Stromal cell of bone marrow (primary cell): Measurements from ENCODE around the gene DTD2.
"Not testable (repeated sequence)": the region's sequence is repeated elsewhere in the genome, so short reads cannot be mapped to it uniquely, and the experiment has no call there.

Experiments used
- DNase-seq: peaks from one replicate; pipeline ENCODE4 v3.0.0-alpha.2; 2012; ENCODE audit warnings: low read depth

Gene DTD2

DNA sequence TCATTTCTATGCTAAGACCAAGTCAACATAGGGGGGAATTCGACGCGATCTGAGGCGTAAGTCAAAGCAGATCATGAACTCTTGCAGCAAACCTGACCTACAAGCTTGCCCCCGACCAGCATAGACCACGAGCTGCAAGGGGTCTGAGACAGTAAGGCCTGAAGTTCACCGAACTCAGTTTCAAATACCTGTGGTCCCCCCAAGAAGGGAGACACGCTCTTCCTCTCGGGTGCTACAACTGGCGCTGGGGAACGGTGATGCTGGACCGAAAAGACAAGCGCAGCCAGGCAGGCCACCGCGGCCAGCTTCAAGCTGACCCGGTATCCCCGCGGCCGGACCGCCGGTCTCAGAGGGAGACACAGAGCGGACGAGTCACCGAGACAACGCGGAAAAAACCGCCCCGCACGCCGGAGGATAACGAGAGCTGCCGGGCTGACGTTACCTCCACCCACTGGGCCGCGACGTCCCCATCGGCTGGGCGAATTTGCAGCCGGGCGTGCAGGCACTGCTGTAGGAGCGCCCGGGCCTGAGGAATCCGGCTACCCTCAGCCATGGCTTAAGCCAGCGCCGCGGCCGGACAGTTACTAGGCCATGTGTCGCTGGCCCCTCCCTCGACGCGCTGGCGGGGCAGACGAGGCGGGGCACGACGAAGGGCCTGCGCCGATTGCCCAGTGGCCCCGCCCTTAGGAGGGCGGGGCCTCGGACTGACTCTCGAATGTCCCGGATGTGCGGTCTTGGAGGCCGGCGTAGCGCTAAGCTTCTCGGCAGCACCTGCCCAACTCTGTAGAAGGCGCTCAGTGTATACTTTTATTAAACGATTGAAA lies at the start of gene DTD2:
Gene DTD2, minus strand, starts transcription at position 666 of the 824 bp plus-strand sequence. Its CDS starts 113 bp downstream, at position 553.
- peak; percentile 90 for DNase-seq

DNA sequence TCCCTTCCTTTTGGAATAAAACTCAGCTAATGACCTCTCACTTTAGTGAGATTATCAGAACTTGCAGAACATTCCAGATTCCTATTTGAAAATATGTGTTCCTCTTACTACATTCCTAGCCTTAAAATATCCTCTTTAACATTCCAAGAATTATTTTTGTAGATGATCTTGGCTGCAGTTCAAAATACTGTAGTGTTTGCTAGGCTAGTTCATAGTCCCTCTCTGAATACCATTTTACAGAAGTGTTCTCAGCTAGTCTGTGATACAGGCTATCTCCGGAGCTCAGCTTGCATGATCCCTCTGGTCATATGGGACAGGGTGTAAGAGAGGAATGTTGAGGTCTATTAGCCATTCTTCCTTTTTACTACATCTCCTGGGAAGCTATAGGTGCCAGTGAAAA lies 48.1 kb upstream of the DTD2 start:
- peak; percentile 36 for DNase-seq

DNA sequence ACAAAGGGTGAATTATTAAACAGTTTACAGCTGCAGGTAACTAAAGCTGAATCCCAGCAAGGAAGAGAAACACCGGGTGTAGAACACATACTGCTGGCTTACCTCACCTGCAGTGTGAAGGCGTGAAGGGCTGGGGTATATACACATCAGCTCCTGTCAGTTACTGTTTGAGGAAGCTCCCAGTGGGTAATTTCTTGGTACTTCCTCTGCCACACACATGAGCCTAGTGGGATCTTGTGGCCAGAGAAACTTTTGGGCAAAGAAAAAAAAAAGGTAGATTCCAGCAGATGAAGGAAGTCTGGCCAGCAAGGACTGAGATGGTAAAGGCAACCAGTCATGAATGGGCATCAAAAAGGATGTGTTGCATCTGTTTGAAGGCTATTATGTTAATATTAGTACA lies 44.6 kb upstream of the DTD2 start:
- DNase-seq: no peak

DNA sequence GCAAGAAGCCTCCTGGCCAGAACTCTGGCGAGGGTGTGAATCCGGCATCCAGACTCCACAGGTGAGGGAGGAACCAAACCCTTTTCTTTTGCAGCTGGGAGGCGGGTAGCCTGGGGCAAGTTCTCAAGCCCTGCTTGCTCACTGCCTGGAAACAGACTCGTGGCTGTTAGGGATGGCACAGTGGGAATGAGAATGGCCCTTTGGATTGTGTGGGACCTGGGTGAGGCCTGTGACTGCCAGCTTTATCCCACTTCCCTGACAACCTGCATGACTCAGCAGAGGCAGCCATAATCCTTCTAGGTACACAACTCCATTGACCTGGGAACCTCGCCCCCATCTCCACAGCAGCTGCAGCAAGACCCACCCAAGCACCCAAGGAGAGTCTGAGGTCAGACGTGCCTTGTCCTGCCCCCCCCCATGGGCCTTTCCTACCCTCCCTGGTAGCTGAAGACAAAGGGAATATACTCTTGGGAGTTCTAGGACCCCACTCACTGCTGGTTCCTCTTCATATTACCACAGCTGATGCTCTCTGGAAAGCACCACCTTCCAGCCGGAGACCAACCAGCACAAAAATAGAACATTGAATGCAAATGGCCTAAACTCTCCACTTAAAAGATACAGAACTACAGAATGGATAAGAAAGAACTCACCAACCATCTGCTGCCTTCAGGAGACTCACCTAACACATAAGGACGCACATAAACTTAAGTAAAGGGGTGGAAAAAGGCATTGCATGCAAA lies 35.6 kb upstream of the DTD2 start:
- no peak for DNase-seq

DNA sequence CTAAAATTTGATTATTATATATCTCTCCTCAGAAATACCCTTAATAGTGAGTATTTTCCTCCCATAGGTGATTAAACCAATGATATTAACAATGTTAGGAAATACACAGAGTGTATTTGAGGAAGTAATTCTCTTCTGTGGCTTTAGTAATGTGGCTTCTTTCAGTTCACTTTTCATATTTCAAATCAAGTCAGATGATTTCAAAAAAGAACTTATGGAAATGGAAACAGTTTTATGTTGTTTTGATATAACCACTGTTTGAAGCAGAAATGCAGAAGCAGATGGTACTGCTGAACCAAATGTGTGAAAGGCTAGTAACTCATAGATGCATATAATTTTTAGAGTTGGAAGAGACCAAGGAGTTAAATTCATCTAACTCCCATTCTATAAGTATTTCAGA lies 32.4 kb upstream of the DTD2 start:
- no peak for DNase-seq

DNA sequence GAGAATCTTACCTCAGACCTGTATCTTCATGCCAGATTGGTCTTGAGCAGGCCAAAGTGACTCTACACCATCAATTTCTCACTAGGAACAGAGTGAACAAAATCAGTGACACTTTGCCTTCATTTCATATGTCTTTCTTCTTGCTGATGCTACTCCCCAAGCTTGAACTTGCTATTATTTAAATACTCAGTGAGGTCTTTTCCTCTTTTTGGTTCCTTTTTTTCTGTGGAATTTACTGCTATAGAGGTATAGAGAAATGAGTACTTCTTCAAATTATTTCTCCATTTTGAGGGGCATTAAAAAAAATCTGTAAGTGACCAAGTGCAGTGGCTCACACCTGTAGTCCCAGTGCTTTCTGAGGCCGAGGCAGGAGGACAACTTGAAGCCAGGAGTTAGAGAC lies 30.6 kb upstream of the DTD2 start, which contains the start of gene GPR33:
Gene GPR33, minus strand, starts transcription at position 154 of the 400 bp plus-strand sequence. CDS start 4,074 bp downstream, outside the sequence.
- no peak for DNase-seq

DNA sequence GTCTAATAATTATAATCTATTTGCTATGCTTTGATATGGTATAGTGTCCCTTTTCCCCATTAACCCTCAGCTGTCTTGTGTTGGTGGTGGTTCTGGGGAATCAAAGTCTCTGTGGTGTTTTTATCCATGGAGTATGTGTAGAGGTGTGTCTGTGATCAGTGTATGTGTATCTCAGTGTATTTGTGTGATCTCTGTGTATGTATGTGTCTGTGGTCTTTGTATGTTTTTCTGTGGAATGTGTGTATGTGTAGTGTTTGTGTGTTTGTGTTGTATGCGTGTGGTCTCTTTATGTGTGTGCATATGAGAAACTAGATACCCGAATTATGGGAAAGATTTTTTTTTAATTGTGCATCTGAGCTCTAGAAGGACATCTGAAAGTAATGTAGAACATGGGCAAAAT lies 29.5 kb upstream of the DTD2 start:
- DNase-seq: no peak

DNA sequence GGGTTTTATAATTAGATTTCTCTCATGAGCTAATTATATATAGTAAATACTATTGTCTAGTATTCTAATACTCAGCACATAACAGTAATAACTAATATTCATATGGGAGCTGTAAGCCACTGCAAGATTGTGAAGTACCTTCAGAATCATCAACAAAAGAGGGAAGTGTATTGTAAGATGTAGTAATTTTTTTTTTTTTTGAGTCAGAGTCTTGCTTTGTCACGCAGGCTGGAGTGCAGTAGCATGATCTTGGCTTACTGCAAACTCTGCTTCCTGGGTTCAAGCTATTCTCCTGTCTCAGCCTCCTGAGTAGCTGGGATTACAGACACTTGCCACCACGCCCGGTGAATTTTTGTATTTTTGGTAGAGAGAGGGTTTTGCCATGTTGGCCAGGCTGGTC lies 27.4 kb upstream of the DTD2 start:
- DNase-seq: no peak

DNA sequence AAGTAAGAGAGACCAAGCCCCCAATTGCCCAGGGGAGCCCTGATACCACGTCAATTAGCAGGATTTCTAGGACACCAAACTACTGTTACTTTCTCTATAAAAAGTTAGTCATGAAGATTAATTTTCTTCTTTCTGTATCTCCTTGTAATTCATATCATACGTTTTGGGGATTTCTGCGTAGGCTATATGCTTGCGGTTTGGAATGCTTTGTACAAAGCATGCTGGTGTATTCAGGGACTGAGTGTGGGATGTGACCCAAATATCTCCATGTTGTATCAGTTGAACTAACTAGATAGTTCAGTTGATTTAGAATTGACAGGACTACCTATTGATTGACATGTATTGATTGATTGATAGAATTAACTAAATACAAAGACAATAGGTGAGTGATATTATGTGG lies 22.9 kb upstream of the DTD2 start:
- no peak for DNase-seq

DNA sequence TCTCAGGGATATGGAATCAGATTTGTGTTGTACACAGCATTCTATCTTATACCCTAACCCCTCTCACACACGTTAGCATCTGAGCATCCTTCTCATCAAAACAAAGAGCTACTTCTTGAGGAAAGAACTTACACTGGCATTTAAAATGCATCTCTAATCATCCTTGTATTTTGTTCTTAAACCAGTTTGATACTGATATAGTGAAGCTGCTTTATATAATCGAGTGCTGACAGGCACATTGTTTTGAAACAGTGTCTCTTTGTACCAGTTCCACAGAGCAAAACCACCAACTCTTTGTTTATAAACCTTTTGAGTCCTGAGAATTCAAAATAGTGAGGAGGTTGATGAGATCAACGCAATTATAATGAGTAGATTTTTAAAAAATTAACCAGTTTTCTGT lies 21.7 kb upstream of the DTD2 start:
- no peak for DNase-seq

DNA sequence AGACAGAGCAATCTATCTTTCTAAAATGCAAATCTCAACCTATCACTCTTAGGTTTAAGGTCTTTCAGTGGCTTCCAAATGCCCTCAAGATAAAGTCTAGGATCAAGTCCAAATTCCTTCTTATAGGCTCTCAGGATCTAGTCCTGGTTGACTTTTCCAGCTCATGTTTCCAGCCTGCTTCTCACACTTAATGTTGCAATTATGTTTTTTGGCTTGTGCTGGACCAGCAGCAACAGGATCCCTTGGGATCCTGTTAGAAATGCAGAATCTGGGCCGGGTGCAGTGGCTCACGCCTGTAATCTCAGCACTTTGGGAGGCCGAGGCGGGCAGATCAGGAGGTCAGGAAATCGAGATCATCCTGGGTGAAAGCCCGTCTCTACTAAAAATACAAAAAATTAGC lies 19.9 kb upstream of the DTD2 start:
- no peak for DNase-seq

DNA sequence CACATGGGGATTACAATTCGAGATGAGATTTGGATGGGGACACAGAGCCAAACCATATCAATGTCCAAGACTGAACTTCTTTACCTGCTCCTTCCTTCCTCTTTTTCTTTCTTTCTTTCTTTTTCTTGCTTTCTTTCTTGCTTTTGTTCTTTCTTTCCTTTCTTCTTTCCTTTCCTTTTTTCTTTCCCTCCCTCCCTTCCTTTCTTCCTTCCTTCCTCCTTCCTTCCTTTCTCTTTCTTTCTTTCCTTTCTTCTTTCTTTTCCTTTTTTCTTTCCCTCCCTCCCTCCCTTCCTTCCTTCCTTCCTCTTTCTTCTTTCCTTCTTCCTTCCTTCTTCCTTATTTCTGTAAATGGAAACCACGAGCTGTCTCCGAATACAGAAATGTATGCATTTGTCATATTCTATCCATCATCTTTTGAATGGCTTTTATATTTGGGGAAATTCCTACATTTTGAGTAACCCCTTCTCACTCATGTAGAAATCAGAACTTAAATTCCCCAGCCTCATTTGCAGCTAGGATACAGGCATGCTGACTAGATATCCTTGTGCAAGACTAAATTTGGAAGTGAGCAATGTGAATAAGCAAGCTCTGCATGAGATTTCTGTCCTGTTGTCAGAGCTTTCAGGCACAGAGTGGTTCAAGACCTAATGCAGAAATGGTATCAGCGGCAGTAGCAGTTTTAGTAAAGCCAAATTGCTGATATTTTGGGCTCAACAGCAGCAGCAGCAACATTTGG lies 19.0 kb upstream of the DTD2 start:
- DNase-seq: no peak

DNA sequence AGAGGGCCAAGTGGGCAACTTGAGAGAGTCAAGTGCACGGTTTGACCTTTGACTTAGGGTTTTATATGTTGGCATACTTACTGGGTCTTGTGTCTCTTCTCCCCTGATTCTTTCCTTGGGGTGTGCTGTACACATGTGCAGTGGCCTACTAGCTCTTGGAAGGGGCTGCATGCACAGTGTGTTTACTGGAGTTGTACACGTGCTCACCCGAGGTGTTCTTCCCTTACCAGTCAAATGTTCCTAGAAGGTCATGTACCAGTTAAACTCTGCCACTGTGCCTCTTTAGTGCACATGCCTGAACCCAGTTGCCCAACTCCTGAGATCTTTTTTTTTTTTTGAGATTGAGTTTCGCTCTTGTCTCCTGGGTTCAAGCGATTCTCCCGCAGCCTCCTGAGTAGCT lies 9.2 kb upstream of the DTD2 start:
- DNase-seq: no peak

DNA sequence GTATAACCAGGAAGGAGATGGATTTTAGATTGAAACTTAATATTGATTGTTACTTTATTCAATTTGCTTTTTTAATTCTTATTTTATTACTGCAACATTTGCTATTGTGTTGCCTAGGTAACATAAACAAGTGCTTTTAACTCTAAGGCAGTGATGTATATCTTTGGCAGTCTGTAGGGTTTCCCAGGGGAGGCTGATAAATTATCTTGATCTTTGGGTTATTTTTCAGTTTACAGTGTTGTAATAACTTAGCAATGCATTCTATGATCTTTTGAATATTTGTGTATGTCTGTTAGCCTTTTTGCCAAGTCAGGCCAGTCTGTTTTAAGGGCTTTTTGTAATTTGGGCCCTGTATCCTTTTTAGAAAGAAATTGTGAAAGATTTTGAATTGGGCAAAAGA lies 7.8 kb upstream of the DTD2 start:
- DNase-seq: peak; percentile 45

DNA sequence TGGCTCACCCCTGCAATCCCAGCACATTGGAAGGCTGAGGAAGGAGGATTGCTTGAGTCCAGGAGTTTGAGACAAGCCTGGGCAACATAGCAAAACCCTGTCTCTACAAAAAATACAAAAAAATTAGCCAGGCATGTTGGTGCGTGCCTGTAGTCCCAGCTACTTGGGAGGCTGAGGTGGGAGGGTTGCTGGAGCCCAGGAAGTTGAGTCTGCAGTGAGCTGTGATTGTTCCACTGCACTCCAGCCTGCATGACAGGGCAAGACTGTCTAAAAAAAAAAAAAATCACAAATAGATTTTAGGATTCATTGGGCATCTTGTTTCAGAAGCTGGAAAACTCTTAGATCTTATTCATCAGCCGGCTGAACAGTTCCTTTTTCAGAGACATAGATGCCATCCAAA lies 5.1 kb upstream of the DTD2 start:
- not testable (repeated sequence) for DNase-seq

DNA sequence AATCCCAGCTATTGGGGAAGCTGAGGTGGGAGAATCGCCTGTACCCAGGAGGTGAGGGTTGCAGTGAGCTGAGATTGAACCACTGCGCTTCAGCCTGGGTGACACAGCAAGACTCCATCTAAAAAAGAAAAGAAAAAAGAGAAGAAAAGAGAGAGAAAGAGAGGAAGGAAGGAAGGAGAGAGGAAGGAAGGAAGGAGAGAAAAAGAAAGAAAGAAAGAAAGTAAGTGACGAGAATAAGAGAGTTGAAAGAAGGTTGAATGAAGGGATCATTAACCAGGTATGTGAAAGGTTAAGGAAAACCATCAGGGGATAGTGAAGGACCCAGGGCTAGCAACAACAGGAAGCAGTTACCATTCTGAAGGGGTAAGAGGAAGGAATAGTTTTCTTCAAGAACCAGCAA lies 4.2 kb upstream of the DTD2 start:
- no peak for DNase-seq

DNA sequence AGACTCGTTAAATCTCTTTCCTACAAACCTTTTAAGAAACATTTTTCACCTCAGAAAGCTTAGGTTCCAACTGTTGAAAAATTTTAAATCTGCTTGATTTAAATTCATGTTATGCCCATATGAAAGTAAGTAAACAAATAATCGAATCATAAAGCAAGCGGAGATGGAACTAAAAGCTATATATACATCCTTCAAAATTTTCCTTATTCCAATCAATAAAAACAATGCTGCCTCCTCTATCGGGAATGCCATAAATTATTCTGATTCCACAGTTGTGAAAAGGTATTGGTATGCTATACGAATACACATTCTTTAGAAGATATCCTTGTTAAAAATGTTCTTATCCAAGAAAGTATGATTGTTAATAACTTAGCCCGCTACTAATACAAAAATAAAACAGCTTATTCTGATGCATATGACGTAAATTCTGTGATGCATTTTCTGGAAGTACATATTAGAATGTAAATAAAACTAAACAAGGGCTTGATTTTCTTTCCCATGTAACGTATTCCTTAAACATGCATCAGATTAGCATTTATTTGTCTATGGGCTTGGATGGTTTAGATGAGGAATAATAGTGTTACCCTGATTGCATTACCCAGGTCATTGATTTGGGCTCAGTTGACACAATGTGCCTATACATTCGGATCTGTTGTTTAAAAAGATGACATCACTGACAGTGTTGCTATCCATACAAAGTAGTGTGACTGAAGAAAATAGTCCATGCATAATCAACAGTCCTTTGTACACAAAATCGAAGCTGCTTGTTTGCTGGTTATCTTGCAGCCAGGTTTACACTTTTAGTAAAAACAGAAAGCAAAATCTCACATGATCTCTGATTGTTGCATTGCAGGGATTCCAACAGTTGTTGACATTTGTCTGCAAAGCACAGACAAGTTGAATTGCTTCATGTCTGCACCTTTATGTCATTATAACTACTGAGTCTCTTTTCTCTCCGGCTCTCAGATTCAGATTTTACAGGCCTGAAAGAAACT lies 656 bp upstream of the DTD2 start:
- no peak for DNase-seq

DNA sequence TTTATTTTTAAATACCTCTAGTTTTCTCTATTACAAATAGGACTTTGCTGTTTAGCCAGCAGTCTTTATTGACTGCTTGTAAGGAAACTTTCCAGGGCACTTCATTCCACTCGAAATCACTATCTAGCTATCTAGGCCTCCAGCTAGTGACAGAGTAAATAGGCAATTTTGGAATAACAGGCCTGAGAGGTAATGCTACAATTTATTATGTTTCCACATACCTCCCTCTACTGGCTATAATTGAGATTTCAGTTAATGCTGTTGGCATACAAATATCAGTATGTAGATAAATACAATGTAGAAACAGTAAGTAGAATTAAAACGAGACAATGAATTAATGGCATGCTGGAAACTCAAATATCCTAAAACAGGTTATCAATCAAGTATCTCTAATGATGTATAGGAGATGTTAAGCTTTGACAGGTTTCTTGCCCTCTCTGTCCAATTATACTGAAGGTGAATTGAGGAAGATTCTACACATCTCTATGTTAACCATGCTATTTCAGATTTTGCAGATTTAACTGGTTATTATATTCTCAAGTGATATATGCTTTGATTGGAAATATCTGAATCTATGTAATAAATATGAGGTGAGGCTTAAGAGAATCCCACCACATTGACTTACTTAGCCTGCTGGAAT lies 7.2 kb downstream of the DTD2 start:
- DNase-seq: no peak

DNA sequence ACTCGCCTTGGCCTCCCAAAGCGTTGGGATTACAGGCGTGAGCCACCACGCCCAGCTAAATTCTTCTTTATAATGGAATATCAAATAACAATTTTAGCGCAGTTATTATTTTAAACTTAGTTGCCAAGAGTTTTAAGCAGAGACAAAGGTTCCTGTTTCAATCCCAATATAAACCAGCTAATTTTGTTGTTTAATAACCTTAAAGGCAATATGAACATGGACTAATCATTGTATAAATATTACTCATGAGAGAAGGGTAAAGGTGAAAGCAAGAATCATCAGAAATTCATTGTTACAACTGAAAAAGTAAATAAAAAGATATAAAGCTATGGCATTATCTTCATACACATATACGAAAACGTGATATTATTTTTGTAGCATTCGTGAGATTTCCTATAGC lies 8.2 kb downstream of the DTD2 start:
- no peak for DNase-seq

DNA sequence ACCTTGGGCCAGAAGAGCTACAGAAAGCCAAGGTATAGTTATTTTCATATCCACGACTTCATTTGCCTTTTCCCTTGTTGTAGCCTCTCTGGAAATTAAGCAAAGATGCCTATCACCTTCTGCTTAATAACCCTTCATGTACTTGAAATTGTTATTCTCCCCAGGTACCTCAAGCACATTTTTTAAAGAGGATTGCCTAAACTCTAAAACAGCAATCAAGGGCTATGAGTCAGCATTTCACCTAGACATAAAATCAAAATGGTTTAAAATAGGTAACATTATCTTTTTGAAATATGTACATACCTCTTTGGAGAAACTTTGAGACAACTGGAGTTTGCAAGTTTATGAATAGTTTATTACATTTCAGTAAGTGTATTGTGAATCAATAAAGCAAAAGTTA lies 11.6 kb downstream of the DTD2 start:
- DNase-seq: no peak

DNA sequence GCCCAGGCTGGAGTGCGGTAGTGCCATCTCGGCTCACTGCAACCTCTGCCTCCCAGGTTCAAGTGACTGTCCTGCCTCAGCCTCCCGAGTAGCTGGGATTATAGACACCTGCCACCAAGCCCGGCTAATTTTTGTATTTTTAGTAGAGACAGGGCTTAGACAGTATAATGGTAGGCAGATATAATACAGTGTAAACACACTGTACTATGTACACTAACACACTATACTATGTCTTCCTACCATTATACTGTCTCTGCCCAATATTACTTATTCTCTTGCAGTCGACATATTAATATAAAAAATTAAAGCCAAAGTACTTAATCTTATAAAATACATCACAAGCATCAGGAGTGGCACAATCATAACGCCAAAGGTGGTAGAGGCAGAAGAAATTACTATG lies 15.0 kb downstream of the DTD2 start:
- no peak for DNase-seq
